ENCODE results near the gene B3GALT6. TPM values are rescaled to one million over a fixed set of nuclear protein-coding genes. Genes with fewer than 3 reads are reported as not detected.

Gene B3GALT6
- total RNA-seq, 4 donors from 2014 or later: 8.5 to 24.9 (median 12.2) TPM

GRCh38 chr1:1239614-1240347, 7.7 kb downstream of the B3GALT6 start:
- Histone ChIP-seq H3K27ac (no peak overlapping the region), H3K4me3 (no peak overlapping the region), H3K4me1 (peaks cover 7 to 28% (median 24%) of the 10 kb centered on the region in 4 donors), H3K9me3 (no peaks in the 10 kb centered on the region), H3K27me3 (peaks cover 52% of the 10 kb centered on the region), H3K36me3 (no peaks in the 10 kb centered on the region)
- no peak for TF ChIP-seq EP300 (IDR thresholded peaks at IDR 0.05; ENCODE audit: low read depth)
- no peak for TF ChIP-seq POLR2AphosphoS5 (IDR thresholded peaks at IDR 0.05)
- TF ChIP-seq CTCF (IDR thresholded peaks at IDR 0.05): no peak
- TF ChIP-seq POLR2A (IDR thresholded peaks at IDR 0.05): no peak
- WGBS, 2 donors (ENCODE audit: low coverage in 1 of 2): 23% methylated on average over 26 of the region's 30 CpGs; no CpG with 5 or more reads in 1 of the 2 donors
- DNase-seq: no peak
- intact Hi-C loops (cut with DNase I; ENCODE audit: low total_unique reads): no loop called here
- in situ Hi-C loops (cut with MboI; ENCODE audit: low pct_ligation_motif_present in 1 of 4, low pct_unique_long_range_greater_than_20kb in 1 of 4, low sequenced_read_pairs in 3 of 4): no loop called here

DNA sequence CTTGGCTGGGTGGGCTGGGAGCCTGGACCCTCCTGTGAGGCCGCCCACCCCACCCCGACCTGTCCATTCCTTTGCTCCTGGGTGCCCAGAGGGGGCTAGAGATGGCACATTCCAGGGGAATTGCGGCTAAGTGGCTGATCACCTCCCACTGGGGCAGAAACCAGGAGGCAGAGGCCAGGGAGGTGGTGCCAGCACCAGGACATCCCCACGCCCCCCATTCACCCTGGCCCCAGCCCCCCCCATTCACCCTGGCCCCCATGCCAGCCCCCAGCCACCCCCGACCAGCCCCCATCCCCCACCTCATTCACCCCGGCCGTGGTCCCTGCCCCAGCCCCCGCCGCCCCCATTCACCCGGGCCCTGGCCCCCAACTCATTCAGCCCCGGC, 8.3 kb downstream of the B3GALT6 start:
- Histone ChIP-seq H3K9me3 (no peaks in the 10 kb centered on the region), H3K27me3 (peaks cover 54% of the 10 kb centered on the region), H3K27ac (no peak overlapping the region), H3K36me3 (no peaks in the 10 kb centered on the region), H3K4me3 (no peak overlapping the region), H3K4me1 (peaks cover 7 to 28% (median 24%) of the 10 kb centered on the region in 4 donors)
- no peak for DNase-seq
- in situ Hi-C loops (cut with MboI; ENCODE audit: low pct_ligation_motif_present in 1 of 4, low pct_unique_long_range_greater_than_20kb in 1 of 4, low sequenced_read_pairs in 3 of 4): no loop called here
- intact Hi-C loops (cut with DNase I; ENCODE audit: low total_unique reads): no loop called here
- WGBS, 2 donors (ENCODE audit: low coverage in 1 of 2): 38% methylated on average over 8 of the region's 11 CpGs; no CpG with 5 or more reads in 1 of the 2 donors
- no peak for TF ChIP-seq EP300 (IDR thresholded peaks at IDR 0.05; ENCODE audit: low read depth)
- TF ChIP-seq POLR2A (IDR thresholded peaks at IDR 0.05): no peak
- TF ChIP-seq POLR2AphosphoS5 (IDR thresholded peaks at IDR 0.05): no peak
- no peak for TF ChIP-seq CTCF (IDR thresholded peaks at IDR 0.05)

DNA sequence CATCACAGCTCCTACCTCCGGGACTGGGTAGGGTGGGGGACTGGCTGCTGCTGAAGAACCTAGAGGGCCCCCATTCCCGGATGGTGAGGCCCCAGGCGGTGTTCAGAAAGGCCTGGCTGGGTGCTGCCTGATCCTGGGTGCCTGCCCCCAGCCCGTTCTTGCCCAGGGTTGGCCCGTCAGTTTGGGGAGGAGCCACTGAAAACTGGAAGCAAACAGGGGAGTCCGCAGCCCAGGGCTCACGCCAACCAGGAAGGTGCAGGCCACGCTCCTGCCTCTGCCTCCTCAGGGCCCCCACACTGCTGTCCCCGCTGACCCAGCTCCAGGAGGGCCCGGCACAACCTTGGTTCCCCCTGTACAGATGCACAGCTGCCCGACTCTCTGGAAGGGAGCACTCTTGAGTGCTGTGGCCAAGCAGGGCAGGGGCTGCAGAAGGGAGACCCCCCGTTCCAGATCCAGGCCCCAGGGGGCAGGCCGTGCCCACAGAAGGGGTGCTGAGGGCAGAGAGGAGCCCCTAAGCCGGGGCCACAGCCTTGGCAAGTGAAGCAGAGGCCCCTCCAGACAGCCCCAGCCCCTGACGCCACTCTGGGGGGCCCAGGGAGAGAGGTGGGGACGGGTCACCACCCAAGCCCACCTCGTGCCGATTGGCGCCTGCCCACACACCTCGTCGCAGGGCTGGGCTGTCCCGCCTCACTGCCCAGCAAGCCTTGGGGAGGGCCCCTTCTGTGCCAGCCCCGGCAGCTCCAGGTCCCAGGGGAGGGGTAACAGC, 9.0 kb downstream of the B3GALT6 start:
- DNase-seq: no peak
- intact Hi-C loops (cut with DNase I; ENCODE audit: low total_unique reads): no loop called here

More for the DNA sequence above, 9.0 kb downstream of the B3GALT6 start:
- Histone ChIP-seq H3K9me3 (no peaks in the 10 kb centered on the region), H3K27ac (no peak overlapping the region), H3K4me1 (peaks cover 7 to 28% (median 24%) of the 10 kb centered on the region in 4 donors), H3K27me3 (peaks cover 61% of the 10 kb centered on the region), H3K4me3 (no peak overlapping the region), H3K36me3 (no peaks in the 10 kb centered on the region)
- 41% methylated on average over 22 of the region's 23 CpGs; no CpG with 5 or more reads in 1 of the 2 donors for WGBS, 2 donors (ENCODE audit: low coverage in 1 of 2)
- in situ Hi-C loops (cut with MboI; ENCODE audit: low pct_ligation_motif_present in 1 of 4, low pct_unique_long_range_greater_than_20kb in 1 of 4, low sequenced_read_pairs in 3 of 4): no loop called here
- TF ChIP-seq POLR2AphosphoS5 (IDR thresholded peaks at IDR 0.05) (no peak), CTCF (IDR thresholded peaks at IDR 0.05) (no peak), POLR2A (IDR thresholded peaks at IDR 0.05) (no peak), EP300 (IDR thresholded peaks at IDR 0.05; ENCODE audit: low read depth) (no peak)

Measured in transverse colon (tissue), 4 donors.